Renal cortical epithelial cell (primary cell): Measurements from ENCODE around the gene HDAC9. TPM values are rescaled to one million over a fixed set of nuclear protein-coding genes. Genes with fewer than 3 reads are reported as not detected.
A peak's percentile ranks its signal among the peaks of the same experiment; 100 is the strongest.

Source experiments
- DNase-seq: peaks from one replicate; pipeline ENCODE4 v3.0.0-alpha.2; 2011; ENCODE audit warnings: low read depth
- total RNA-seq: library from RNA; depleted of rRNA; stranded (reverse); fragments of >200 nt; gene quantifications from 2 replicates; pipeline ENCODE4 v1.2.3, GENCODE V29; 2014

HDAC9 gene
- total RNA-seq, 1 donor from 2014 or later, result 41.8 TPM

DNA sequence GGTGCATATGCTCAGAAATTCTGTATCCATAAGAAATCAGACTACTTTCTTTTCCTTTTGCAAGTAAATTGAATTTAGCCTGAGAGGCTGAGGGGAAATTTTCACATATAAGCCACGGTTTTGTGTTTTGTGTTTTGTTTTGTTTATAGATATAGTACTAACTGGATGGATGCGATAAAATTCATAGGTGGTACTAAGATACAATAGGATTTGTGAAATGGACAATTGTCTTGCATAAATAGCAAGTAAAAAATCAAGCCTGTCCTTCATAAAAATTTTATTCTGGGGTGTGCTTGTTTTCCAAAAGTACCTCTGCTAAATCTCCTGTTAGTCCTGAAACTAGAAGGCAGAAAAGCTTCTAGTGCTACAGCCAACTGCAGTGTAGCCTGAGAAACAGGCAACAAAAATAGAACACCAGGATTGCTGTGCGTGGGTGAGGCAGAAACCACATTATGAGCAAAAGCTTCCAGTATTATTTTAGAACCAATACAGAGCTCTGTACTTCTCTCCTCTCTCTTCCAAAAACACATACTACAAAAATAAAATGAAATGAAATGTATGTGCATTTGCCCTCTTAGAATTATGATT is 634 bp upstream of the HDAC9 start:
- peak; percentile 72 for DNase-seq

DNA sequence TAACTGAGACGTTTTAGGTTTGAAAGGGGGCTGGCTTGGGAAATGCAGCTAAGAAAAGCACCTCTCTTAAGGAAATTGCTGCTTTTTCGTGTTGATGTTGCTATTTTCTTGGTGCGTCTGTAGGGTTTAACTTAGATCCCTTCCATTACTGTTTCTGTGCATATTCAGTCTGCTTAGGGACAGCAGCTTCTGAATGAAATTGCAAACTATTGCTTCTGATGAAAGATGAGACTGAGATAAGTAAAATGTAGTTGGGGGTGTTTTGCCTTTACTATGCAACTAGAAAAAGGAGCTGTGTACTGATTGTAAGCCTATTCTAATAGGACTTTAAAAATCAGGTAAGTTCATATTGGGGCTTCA is 772 bp downstream of the HDAC9 start:
- DNase-seq, result no peak

DNA sequence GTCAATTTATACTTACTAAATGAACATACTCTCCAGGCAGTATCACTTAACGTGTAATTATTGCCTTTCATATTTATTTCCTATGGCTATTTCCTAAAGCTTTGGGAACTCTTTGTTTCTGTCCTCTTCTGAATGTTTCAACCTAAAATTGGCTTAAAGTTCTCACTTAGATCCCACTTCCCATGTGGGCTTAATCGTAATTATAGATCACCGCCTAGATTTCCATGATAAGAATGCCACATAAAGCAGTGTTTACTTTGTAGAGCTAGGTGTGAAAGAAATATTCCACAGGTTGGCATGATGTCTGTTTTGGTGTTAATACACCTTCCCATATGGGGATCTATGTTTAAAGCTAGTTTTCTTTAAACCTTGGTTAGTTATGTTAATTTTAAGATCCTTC is 1.5 kb downstream of the HDAC9 start:
- no peak for DNase-seq

DNA sequence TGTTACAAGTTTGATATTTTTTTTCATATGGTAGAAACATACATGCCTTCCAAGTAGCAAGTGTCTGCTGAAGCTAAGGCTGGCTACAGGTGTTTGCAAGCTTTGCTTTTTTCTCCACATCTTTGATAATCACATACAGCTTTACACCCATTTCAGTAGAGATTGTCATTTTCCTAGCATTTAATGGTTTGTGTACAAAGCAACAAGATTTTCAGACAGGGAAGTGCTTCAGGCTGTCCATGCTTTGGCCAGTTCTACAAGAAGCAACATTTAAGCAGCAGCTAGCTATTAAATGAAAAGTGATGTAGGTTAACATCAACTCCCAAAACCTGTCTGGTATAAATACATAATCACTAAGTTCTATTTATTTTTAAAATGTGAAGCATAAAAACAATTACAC is 2.3 kb downstream of the HDAC9 start:
- no peak for DNase-seq

DNA sequence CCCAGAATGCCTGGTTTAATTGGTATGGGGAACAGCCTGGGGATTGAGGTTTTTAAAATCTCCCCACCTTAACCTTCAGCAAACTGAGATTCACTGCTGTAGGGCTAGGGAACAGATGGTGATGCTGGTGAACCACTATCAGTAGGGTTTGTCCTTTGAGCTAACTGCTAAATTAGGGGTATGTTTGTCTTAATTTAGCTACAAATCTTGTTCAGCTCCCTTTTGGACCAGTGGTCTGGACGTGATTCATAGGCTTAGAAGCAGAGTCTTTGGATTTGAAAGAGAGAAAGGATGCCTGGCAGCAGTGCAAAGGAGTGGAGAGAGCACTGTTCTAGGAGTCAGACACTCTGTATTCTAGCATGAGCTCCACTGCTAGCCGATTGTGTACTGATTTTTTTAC is 2.8 kb downstream of the HDAC9 start:
- no peak for DNase-seq

DNA sequence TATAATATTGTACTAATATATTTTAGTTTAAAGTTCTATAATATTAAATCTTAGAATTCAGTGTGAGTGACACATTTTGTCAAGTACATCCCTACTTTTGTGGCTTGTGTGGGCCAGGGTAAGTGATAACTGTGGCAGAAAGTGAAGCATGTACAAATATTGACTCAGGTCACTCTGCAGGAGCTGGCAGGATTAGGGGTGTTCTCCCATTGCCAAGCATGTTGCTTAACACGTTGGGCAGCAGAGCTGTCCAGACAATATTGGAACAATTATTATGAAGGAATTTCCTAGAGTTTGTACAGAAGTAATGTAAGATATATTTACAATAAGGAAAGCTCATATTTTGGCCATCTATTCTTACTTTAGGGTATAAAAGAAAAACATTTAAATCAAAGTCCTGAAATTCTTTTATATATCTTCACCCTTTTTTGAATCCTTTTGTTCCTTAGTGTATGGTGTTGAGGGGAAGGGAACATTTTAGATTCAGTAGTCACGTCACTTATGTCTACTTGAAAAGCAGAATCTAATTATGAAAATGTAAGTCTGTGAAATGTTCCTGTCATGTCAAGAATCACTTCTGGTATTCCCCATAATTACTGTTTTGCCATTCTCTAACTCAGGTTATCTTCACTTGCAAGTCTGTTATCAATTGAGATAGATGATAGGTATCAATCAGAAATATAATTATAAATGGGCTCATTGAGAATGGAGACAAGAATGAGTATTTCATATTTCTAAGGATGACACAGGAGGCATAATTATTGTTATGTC is 4.0 kb downstream of the HDAC9 start:
- no peak for DNase-seq

DNA sequence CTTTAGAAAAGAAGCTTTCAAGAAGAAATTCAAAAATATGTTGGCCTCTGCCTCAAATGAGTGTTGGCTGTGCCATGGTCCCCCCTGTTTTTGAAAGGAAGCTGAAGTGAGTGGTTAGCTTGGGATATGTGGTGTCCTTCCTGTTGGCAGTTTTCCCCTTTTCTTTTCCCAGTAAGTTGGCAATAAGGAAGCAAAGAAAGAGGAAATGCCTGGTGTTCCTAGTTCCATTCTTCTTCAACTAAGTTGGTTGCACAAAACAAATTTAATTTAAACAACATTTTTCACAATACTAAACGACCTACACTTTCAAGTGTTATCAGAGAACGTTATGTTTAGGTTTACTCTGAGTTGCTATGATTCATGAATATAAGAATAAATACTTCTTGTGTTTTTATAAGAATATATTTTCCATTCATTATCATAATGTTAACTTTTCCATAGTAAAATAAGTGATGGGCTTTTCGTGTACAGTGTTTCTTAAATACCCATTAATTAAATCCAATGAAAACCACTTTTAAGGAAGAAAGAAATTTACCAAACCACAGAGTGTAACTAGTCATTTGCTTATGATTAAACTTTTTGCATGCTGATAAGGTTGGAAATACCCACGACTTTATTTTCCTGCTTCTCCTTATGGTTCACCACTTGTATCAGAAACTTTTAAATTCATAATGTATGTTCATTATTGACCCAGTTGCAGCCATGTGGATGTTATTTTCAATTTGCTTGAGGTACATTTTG is 7.7 kb downstream of the HDAC9 start:
- DNase-seq, result no peak

DNA sequence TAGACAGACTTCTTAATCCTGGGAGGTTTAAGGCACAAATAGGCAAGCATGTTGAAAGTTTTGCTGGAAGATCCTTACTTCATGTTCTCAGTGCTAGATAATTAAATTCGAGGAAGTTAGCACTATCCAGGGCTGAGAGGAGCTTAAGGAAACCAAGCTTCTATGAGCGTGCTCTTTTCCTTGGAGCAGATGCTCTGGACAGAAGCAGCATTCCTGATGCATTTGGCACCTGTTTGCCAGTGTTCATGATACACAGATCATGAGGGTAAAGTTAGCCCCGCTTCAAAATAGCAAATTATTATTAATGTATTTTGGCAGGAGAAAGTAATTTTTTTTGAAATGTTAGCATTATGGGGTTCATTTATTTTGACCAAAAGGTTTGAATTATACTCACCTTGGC is 9.4 kb downstream of the HDAC9 start:
- no peak for DNase-seq

DNA sequence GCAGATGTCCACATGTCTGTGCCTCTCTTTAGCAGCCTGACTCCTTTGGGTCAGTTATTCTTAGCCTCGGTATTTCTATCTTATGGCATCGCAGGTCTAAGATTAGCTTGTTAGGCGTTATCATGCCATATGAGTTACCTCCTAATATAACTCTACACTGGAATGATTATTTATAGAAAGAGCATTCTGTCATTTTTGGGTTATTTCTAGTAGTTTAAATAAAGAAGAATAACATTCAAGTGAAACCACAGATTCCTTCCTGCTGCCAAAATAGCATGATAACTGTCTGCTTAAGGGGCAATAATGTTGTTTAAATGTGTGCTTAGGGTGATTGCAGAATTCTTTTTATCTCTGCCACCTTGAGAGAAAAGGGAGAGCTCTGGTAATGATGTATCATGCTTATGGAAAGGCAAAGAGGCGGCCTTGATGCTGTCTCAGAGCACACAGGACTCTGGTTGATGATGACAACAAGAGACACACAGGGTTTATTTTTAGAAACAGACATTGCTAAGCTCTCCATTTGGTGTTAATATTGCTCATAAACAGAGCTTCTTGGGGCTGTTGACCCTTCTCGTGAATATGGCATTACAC is 10.4 kb downstream of the HDAC9 start:
- DNase-seq, result no peak

DNA sequence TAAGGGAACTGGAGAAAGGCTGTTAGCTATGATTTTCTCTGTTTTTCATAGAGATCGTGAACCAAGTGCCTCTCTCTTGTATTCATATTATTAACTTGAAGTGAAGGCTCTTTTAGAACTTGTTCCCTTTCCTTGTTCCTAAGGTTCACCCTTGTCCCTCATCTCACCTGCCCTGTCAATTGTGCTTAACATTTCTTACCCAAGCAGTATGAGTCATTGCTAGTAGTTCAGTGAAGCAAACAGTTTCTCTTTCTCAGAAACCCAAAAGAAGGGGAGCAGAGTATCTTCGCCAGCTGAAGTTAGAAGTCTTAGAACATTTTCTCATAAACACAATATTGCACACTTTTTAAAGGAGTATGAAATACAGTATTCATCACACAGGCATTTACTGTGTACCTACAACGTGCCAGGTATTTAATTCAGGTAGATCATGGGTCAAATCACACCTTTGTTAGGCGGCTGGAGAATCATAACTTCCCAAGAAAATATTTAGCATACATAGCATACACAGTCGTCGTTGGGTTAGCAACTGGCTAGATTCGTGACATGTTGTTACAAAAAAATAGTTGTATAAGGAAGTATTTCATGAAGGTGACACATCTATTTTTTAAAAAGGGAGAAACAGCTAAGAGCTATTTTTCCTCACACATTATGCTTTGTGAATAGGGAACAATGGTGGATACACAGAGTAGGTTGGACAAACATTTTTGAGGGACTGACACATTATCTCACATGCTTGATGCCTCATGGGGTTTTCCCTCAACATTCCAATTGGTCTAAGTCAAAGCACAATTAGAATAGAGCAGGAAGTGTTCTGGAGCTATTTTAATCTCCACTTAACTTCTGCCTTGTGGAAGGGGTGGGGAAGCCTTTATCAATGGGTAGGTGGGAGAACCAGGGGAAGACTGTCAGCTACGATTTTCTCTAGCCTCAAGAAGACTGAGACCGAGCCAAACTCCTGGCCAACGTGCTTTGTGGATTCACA is 13.2 kb downstream of the HDAC9 start:
- DNase-seq, result peak; percentile 99

DNA sequence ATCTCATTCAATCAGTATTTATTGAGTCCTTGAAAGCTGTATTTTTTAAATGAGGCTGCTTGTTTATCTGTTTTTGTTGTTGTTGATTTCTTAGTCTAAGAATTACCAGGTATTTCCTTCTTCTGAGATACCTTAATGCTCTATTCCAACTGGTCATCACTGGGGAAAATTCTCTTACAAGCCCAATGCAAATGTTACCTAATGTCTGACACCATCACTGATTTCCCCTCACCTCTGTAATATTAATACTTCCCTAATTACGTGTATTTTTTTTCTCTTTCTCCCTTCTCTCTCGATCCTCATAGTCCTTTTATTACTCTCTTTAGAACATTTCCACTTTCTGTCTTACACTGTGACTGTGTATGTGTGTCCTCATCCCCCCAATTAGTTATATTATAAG is 13.9 kb downstream of the HDAC9 start:
- no peak for DNase-seq

DNA sequence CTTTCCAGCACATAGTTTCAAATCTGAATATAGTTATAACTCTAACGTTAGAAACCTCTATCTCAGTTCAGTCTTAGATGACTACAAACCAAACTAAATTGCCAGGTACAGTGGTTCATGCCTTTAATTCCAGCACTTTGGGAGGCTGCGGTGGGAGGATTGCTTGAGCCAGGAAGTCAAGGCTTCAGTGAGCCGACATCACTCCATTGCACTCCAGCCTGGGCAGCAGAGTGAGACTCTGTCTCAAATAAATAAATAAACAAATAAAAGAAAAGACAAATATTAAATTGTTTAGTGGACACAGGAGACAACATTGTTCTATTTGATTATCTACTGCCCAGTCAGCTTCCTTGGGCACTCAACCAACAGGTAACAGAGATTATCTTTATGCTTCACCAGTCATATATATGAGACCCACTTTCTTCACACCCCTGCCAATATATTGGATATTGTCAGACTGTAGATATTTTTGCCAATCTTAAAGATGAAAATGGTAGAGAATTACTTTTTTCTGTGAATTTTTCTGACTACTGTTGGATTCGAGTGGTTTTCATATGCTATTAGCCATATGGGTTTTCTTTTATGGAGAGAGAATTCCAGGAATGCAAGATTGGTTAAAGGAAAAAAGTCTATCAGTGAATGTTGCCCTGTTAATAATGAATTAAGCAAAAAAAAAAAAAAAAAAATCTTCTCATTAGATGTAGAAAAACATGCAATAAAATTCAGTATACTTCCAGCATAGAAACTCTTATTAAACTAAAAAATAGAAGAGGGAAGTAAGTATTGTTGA is 16.0 kb downstream of the HDAC9 start:
- DNase-seq, result peak; percentile 43

DNA sequence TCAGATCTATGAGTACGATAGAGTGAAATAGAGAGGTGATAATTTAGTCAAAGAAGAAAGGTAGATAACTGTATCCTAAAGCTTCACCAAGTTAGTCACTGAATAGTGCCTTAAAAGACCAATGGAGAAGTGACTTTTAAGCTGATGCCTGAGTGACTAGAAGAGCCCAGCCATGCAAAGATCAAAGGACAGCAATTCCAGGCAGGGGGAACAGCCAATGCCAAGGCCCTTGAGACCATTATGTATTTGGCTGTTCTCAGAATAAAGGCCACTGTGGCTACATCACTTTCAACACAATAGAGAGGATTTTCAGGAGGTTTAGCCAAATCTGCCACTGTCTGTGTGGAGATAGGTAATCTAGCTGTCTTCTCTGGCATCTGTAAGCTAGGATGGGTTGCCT is 17.8 kb downstream of the HDAC9 start:
- no peak for DNase-seq

DNA sequence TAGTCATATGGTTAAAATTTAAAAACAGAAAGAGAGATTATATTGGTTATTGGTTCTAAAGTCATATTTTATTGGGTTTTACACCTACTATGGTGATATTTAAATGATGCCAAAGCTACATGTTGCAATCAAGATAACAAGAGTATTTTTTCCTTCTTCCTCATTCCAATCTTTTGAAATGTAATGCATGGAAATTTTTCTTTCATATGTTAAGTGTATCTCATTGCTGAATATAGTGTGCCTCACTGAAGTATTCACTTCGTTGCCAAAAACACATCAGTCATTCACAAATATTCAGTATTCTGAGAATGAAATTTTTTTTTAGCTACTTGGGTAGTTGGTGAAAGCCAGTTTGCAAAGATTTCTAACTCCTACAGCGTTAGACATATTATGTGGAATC is 19.5 kb downstream of the HDAC9 start:
- no peak for DNase-seq

DNA sequence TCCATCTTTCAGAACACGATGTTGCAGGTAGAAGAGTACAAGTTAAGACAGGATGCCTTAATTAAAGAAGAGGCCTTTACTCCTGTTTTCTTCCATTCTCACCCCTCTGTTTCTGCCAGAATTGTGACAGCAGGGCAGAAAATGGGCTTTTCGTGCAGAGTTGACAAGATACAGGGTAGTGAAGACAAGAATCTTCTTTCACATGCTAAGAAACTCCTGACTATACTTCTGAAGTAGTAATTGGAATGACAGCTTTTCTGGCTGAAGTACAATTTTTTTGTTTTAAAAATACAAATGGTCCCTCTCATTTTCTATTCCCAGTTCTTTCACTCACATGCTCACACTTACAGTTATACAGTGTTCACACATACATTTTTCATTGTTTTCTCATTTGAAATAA is 22.1 kb downstream of the HDAC9 start:
- no peak for DNase-seq

DNA sequence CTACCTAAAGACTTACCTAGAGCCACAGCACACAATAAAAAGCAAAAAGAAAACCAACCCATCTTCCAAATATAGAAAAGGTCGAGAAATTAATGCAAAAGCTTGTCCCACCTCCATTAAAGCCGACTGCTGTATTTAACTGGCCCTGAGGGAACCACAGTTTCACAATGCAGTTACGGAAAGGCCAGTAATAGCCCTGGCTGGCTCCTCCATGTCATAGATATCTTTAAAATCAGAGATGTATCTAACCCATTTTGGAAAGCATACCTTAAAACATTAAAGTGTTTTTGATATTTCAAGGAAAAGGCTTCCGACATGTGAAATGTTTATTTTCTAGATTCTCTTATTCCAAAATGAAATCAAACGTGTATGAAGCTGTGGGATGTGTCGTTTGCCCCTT is 23.0 kb downstream of the HDAC9 start:
- no peak for DNase-seq

DNA sequence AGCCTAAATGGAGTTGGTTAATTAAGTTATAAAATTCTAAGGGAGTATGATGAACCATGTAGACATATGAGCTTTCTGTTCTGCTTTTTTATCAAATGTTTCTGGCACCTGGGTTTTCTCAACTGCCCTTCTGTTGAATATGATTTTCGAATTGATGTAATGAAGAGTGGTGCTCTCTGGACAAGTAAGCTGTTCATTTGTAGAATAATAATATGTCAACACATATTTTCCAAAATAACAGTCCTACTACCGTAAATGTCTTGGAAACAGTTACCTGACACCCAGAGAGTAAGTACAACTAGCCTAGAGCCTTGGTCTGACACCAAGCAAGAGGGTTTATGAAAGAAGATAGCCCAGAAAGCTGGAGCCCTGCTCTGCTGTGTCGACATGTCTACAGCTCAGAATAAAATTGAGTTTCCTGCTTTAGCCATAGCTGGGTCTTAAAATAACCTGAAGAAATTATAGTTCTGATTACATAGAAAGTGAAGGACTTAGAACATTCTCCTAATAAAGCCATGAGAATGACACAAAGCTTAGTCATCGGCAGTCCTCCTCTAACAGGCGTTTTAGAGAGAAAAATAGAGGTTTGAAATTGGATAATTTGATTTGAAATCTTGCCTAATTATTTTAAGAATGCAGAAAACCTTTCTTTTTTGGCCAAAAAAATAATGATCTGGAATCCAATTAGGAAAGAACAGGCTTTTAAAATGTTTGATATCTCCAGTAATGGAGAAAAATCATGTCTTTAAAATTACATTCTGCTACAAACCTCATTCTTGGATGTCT is 25.1 kb downstream of the HDAC9 start:
- peak; percentile 78 for DNase-seq

DNA sequence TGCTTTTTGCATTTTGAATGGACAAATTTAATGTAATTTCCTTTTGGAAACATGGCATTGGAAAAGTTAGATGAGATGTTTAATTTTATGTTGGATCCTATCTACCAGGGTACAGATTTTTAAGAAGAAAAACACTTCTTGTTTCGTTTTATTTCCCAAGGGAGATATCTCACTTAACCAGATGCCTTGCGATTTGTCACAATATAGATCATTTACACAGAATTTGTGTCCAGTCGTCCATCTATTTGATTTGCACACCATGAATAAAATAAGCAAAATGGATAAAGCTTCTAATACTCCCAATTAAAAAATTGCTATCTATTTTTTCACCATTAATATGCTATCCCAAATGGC is 25.7 kb downstream of the HDAC9 start:
- no peak for DNase-seq

DNA sequence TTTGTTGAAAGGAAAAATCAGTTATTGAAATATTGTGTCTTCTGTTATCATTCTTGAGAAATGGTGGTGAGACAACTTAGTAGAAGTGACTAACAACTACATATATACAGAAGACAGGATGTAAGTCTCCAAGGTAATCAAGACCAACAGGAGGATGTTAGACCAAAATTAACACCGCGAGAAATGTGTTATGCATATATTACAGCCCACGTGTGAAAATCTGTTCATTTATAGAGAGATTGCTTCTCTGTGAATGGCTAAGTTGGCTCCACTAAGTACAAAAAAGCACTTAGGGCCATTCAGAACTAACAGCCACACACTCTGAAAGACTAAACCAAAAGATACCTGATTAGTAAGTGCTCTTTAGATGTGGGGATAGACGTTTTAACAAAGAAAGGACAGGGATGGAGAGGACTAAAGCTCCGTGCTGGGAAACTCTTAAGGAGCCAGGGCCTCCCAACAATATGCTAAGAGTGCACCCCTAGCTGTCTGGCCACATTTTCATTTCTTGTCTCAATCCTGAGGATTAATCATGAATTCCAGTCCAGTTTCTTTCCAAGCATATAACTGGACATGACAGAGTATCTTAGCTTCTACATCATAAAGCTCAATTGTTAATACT is 26.5 kb downstream of the HDAC9 start:
- DNase-seq, result no peak

DNA sequence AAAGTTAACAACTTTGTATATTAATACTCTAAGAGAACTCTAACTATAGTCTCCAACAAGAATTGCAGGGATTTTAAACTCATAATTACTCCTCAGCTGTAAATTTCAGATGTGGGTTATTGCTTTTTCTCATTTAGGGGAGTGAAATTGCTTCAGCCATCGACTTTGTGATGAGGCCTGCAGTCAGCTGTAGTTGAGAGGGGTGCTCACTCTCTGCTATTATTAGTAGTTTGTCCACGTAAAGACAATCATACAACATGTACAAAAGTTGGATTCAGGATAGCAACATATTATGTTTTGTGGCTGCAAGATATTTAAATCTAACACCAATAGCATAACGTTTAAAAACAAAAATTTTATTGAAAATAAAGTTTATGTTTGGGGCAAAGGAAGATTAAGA is 28.7 kb downstream of the HDAC9 start:
- no peak for DNase-seq
